Anterior cingulate cortex (tissue), 58 donors: ENCODE data around the gene RASAL1.

Source experiments
- DNase-seq, 58 donors: peaks; one replicate each; lab custom pipeline; 2025; lab: John Stamatoyannopoulos, UW

Gene RASAL1

GRCh38 chr12:113082486-113083148, 52.9 kb downstream of the RASAL1 start:
- DNase-seq, result no peak

- DNase-seq, result no peak
Measured at GRCh38 chr12:113081873-113082272, 53.7 kb downstream of the RASAL1 start.

GRCh38 chr12:113077859-113078255, 57.7 kb downstream of the RASAL1 start:
- DNase-seq, result no peak

- DNase-seq, result no peak
Measured at GRCh38 chr12:113077057-113077858, 58.3 kb downstream of the RASAL1 start.

- DNase-seq, result no peak
Measured at GRCh38 chr12:113075137-113075683, 60.4 kb downstream of the RASAL1 start.

- DNase-seq, result no peak
Measured at GRCh38 chr12:113073586-113073985, 62.0 kb downstream of the RASAL1 start.

- no peak for DNase-seq
Measured at GRCh38 chr12:113072136-113072535, 63.4 kb downstream of the RASAL1 start.

GRCh38 chr12:113071135-113072112, 64.1 kb downstream of the RASAL1 start:
- DNase-seq, result peak in 53 of 58 donors; percentile 11 to 97 (median 74)

GRCh38 chr12:113070117-113070906, 65.2 kb downstream of the RASAL1 start:
- no peak for DNase-seq

GRCh38 chr12:113069751-113070116, 65.8 kb downstream of the RASAL1 start:
- DNase-seq, result no peak

GRCh38 chr12:113069149-113069548, 66.4 kb downstream of the RASAL1 start:
- DNase-seq, result no peak

- no peak for DNase-seq
Measured at GRCh38 chr12:113067987-113068935, 67.3 kb downstream of the RASAL1 start.

GRCh38 chr12:113066813-113067400, 68.7 kb downstream of the RASAL1 start:
- peak in 42 of 58 donors; percentile 13 to 85 (median 52) for DNase-seq

GRCh38 chr12:113065126-113066007, 70.2 kb downstream of the RASAL1 start:
- peak in 1 of 58 donors; percentile 11 for DNase-seq

GRCh38 chr12:113064395-113065125, 71.0 kb downstream of the RASAL1 start:
- no peak for DNase-seq
